AG09319 (cell line): ENCODE measurements around the gene TBC1D8.

Source experiments
- DNase-seq: peaks from one replicate; pipeline ENCODE4 v3.0.0-alpha.2; 2010; ENCODE audit warnings: low read depth; ENCODE audit errors: extremely low read depth
- TF ChIP-seq, protein P1 (sequence below): IDR thresholded peaks from 2 replicates; pipeline ENCODE4 v1.5.1; 2011; ENCODE audit warnings: low read depth, mild to moderate bottlenecking, inconsistent platforms, low read length, moderate library complexity

Gene TBC1D8

DNA sequence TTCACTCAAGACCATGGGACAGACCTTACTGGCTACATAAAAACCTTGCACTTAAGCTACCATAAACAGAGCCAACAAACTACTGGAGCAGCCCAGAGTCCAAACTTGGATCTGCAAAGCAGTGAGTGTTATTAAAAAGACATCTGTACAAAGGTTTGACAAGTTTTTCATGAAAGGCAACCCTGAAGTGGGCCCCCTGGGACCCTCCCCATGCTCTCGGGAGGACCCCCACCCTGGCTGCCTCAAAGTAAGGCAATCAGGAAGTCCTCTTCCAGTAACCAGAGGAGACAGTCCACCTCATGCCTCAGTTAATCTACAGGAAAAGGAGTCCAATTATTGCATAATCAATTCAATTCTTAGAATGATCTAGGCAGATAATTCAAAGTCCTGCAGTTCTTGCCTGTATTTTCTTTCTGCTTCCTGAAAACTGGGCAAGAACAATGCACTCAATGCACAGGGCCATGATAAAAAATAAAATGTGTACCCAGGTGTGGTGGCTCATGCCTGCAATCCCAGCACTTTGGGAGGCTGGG lies 69.7 kb downstream of the TBC1D8 start:
- TF ChIP-seq, protein P1, sequence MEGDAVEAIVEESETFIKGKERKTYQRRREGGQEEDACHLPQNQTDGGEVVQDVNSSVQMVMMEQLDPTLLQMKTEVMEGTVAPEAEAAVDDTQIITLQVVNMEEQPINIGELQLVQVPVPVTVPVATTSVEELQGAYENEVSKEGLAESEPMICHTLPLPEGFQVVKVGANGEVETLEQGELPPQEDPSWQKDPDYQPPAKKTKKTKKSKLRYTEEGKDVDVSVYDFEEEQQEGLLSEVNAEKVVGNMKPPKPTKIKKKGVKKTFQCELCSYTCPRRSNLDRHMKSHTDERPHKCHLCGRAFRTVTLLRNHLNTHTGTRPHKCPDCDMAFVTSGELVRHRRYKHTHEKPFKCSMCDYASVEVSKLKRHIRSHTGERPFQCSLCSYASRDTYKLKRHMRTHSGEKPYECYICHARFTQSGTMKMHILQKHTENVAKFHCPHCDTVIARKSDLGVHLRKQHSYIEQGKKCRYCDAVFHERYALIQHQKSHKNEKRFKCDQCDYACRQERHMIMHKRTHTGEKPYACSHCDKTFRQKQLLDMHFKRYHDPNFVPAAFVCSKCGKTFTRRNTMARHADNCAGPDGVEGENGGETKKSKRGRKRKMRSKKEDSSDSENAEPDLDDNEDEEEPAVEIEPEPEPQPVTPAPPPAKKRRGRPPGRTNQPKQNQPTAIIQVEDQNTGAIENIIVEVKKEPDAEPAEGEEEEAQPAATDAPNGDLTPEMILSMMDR: no peak

DNA sequence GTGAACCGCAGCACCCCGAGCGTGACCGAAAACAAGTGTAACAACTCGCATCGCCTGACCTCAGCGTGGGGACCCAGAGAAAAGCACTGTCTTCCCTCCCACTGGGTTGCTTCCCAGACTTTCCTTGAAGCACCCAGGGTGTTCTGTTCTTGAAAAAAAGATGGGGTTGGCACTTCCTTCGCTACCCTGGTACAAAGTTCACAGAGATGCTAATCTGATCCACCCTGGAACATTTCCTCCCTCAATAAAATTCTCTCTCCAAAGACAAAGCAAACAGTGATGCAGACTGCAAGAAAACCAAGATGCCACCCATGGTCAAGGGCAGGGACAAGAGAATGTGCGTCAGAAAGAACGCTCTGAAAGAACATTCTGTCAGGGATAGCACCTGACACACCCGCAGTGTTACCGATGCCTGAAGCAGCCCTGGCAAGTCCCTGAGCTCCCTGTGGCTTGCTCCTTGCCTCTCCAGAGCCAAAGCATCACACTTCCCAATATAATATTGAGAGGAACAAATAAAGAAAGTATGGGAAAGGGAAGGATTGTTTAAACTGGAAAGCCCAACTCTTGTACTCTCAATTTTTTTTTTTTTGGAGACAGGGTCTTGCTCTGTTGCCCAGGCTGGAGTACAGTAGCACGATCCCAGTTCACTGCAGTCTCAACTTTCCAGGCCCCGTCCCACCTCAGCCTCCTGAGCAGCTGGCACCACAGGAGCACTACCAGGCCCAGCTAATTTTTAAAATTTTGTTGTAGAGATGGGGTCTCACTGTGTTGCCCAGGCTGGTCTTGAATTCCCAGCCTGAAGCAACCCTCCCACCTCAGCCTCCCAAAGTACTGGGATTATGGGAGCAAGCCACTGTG lies 70.7 kb downstream of the TBC1D8 start:
- TF ChIP-seq, protein P1: no peak
- DNase-seq: no peak

More for the DNA sequence above, 69.7 kb downstream of the TBC1D8 start:
- DNase-seq: no peak

DNA sequence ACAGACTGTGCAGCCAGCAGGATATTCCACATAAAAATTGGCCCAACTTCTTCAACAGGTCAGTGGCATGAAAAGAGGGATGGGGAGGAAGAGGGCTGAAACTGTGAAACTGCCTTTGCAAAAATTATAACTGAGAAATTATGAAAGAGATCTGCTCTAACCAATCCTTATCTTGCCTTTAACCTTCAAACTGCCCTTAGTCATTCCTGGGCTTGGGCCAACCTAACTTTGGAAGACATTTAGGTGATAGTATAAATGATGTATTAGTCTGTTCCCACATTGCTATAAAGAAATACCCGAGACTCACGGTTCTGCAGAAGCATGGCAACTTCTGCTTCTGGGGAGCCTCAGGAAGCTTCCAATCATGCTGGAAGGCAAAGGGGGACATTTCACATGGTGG lies 74.6 kb downstream of the TBC1D8 start:
- DNase-seq: no peak

DNA sequence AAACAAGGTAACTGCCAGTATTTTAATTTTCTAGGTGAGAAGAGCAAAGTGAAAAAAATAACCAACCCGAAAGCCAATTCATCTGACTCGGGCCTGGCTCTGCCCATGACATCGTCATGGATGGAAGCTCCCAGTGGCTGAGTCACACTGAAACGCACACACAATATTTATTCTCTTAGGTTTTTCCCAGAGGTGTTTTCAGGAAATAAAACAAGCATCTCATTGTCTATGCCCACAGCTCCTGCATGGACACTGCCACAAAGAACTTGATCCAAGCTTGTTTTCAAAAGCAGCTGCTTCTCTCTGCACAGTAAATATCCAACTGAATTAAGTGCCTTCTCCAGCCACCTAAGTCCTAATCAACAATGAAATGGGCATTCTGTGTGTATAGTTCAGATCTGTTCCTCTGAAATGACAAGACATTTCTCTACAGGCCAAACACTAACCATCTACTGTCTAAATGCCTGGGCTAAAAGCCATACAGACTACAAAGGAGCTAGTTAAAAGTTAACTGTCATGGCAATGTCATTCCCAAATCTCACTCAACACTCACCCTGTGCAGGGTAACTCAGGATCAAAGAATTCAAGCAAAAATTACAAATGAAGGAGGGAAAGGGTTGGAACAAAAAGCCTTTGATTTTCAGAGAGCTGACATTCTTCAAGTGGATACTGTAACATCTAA lies 86.2 kb downstream of the TBC1D8 start:
- TF ChIP-seq, protein P1: no peak
- no peak for DNase-seq

More for the DNA sequence above, 74.6 kb downstream of the TBC1D8 start:
- TF ChIP-seq, protein P1: no peak

DNA sequence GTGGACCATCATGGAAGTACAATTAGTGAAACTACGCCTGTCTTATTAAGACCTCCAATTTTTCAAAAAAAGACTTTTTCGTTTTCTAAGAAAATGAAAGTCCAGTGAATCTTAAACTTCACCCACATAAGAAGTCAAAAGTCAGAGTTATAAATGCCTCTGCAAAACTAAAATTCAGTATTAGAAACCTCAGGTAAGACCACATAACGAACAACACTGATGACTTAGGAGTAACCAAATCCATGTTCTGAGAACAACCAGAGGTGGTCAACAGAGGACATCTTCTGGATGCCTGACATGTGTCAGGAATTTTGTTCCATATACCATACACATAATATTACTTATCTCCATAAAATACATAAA lies 86.7 kb downstream of the TBC1D8 start:
- DNase-seq: no peak
- TF ChIP-seq, protein P1: no peak

DNA sequence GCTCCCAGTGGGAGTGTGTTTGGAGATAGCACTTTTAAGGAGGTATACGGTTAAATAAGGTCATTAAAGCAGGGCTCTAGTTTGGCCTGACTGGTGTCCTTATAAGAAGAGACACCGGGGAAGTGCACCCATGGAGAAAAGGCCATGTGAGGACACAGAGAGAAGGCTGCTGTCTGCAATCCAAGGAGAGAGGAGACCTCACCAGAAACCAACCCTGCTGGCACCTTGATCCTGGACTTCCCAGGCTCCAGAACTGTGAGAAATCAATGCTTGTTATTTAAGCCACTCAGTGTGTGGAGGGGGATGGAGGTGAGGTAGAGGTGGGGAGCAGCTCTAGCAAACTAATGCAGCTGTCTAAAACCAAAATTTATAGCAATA lies 87.1 kb downstream of the TBC1D8 start:
- DNase-seq: no peak
- TF ChIP-seq, protein P1: no peak
